Endothelial cell of umbilical vein (primary cell): ENCODE data around the gene TMEM266. TPM values are rescaled to one million over a fixed set of nuclear protein-coding genes. Genes with fewer than 3 reads are reported as not detected.

Experiments
- BruUV-seq: library from RNA; stranded (reverse); fragments of 400-500 nt; replicated peaks from 2 replicates; lab custom pipeline; 2021; lab: Mats Ljungman, UMichigan
- CTCF ChIA-PET: fragments of 300-600, 350-600 bp; sonication (Branson Sonifier 250); formaldehyde crosslinking; loops from one replicate; lab custom pipeline; 2021; ENCODE audit warnings: antibody characterized with exemption, inconsistent platforms; lab: Charles Lee
- POLR2A ChIA-PET: fragments of 300-600, 350-600 bp; sonication (Branson Sonifier 250); formaldehyde crosslinking; loops from one replicate; lab custom pipeline; 2021; ENCODE audit warnings: antibody characterized with exemption, inconsistent platforms; lab: Charles Lee
- DNase-seq: peaks from one replicate; pipeline ENCODE4 v3.0.0-alpha.2; 2011; ENCODE audit warnings: low read depth, low spot score
- FAIRE-seq: peaks from 2 replicates; lab custom pipeline; 2011; peaks lifted over from hg19 to GRCh38; lab: Jason Lieb, UNC
- H2AFZ ChIP-seq: 2 replicates; pipeline ENCODE4 v1.6.0; 2012; ENCODE audit warnings: low read depth, low read length, control low read depth, inconsistent platforms
- H3K27ac ChIP-seq: 2 replicates; pipeline ENCODE4 v1.5.1; 2011; ENCODE audit warnings: low read depth, mild to moderate bottlenecking, control low read depth, low read length, moderate library complexity; ENCODE audit not compliant: insufficient read depth
- H3K27me3 ChIP-seq, 2 experiments: 2 replicates each; pipeline versions ENCODE4 v1.6.0 to v1.6.1; 2011; ENCODE audit warnings: low read length in 2 of 2, mixed read lengths in 1 of 2; ENCODE audit not compliant: control insufficient read depth in 2 of 2, insufficient read depth in 2 of 2
- H3K36me3 ChIP-seq, 2 experiments: 2 replicates in 1 of 2; 3 replicates in 1 of 2; pipeline ENCODE4 v1.5.1; 2011; ENCODE audit warnings: low read length in 2 of 2, mild to moderate bottlenecking in 1 of 2, moderate library complexity in 1 of 2; ENCODE audit not compliant: control insufficient read depth in 2 of 2, insufficient read depth in 2 of 2; ENCODE audit errors: extremely low read depth in 1 of 2
- H3K4me1 ChIP-seq: 3 replicates; pipeline ENCODE4 v1.5.1; 2011; ENCODE audit warnings: mild to moderate bottlenecking, low read length; ENCODE audit not compliant: control insufficient read depth, insufficient read depth; ENCODE audit errors: extremely low read depth
- H3K4me2 ChIP-seq: 2 replicates; pipeline ENCODE4 v1.6.1; 2011; ENCODE audit warnings: low read length, control low read depth, mixed read lengths; ENCODE audit not compliant: insufficient read depth
- H3K4me3 ChIP-seq, 3 experiments: fragments of 200-600 bp in 1 of 3; sonication (generic), shearing (Covaris generic) in 1 of 3; replicated peaks in 1 of 3; 2 replicates each; pipeline ENCODE4 v1.5.1; 2011 to 2016; ENCODE audit warnings: control low read depth in 3 of 3, low read length in 3 of 3, mild to moderate bottlenecking in 2 of 3, inconsistent platforms in 1 of 3, low read depth in 1 of 3, moderate library complexity in 1 of 3; ENCODE audit not compliant: insufficient read depth in 1 of 3
- H3K79me2 ChIP-seq: 2 replicates; pipeline ENCODE4 v1.6.0; 2012; ENCODE audit warnings: low read length, inconsistent platforms; ENCODE audit not compliant: control insufficient read depth, insufficient read depth
- H3K9ac ChIP-seq: replicated peaks from 2 replicates; pipeline ENCODE3; 2011; ENCODE audit warnings: low read length, control low read depth; ENCODE audit not compliant: insufficient read depth; ENCODE audit errors: extremely low read depth
- H3K9me1 ChIP-seq: replicated peaks from 3 replicates; pipeline ENCODE4 v1.6.0; 2011; ENCODE audit warnings: mild to moderate bottlenecking, low read length; ENCODE audit not compliant: control insufficient read depth, insufficient read depth; ENCODE audit errors: extremely low read depth
- H3K9me3 ChIP-seq: replicated peaks from 2 replicates; pipeline ENCODE4 v1.5.1; 2012; ENCODE audit warnings: low read length, inconsistent platforms; ENCODE audit not compliant: control insufficient read depth, insufficient read depth
- H4K20me1 ChIP-seq: replicated peaks from 2 replicates; pipeline ENCODE3; 2011; ENCODE audit warnings: mild to moderate bottlenecking, low read length; ENCODE audit not compliant: control insufficient read depth, insufficient read depth; ENCODE audit errors: extremely low read depth
- CTCF ChIP-seq, 2 donors: IDR thresholded peaks; 1 replicate in 1 of 2; 2 replicates in 1 of 2; pipeline ENCODE4 v1.5.1; 2011; ENCODE audit warnings: low read length in 2 of 2, mild to moderate bottlenecking in 2 of 2, moderate library complexity in 2 of 2, control low read depth in 1 of 2, inconsistent platforms in 1 of 2, low read depth in 1 of 2; ENCODE audit not compliant: insufficient read depth in 1 of 2; ENCODE audit errors: extremely low read depth in 1 of 2
- EZH2 ChIP-seq: IDR thresholded peaks from 2 replicates; pipeline ENCODE4 v1.6.1; 2012; ENCODE audit warnings: borderline replicate concordance, low read depth, mild to moderate bottlenecking, moderate library complexity, low read length, inconsistent platforms; ENCODE audit not compliant: severe bottlenecking
- FOS ChIP-seq: IDR thresholded peaks from 2 replicates; pipeline ENCODE4 v1.6.1; 2011; ENCODE audit warnings: mild to moderate bottlenecking, low read length, moderate library complexity, borderline replicate concordance; ENCODE audit not compliant: insufficient read depth
- GATA2 ChIP-seq: IDR thresholded peaks from 2 replicates; pipeline ENCODE4 v1.7.0; 2011; ENCODE audit warnings: low read depth, mild to moderate bottlenecking, moderate library complexity, mixed read lengths, low read length; ENCODE audit not compliant: insufficient read length, insufficient read depth
- JUN ChIP-seq: IDR thresholded peaks from 2 replicates; pipeline ENCODE4 v1.6.1; 2011; ENCODE audit warnings: borderline replicate concordance, low read depth; ENCODE audit not compliant: insufficient read length, insufficient read depth
- MYC ChIP-seq: IDR thresholded peaks from one replicate; pipeline ENCODE4 v1.6.1; 2011; ENCODE audit warnings: mild to moderate bottlenecking, low read depth, low read length
- POLR2A ChIP-seq: IDR thresholded peaks from 2 replicates; pipeline ENCODE4 v1.6.1; 2012; ENCODE audit warnings: low read depth, mild to moderate bottlenecking, control low read depth, low read length
- POLR2AphosphoS5 ChIP-seq: IDR thresholded peaks from 2 replicates; pipeline ENCODE4 v1.6.1; 2012; ENCODE audit warnings: low read depth, mild to moderate bottlenecking, control low read depth, low read length, moderate library complexity; ENCODE audit not compliant: insufficient read depth
- dilution Hi-C: fragments of 300-500 bp; cut with MboI; formaldehyde crosslinking; loops from one replicate; pipeline ENCODE4 v1.15.0; 2019; ENCODE audit warnings: low sequenced_read_pairs; ENCODE audit not compliant: extremely low pct_ligation_motif_present
- intact Hi-C: fragments of 100-400 bp; cut with micrococcal nuclease; formaldehyde crosslinking; loops from one replicate; pipeline ENCODE4 v1.10.0; 2022
- polyA plus RNA-seq, 4 experiments: library from polyadenylated mRNA; depleted of rRNA in 3 of 4; stranded (reverse) in 3 of 4; unstranded in 1 of 4; fragments of >200 nt; gene quantifications; 2 replicates each; pipeline versions ENCODE4 v1.2.1 to v1.2.3, GENCODE V29; 2011 to 2012; ENCODE audit warnings: missing spikeins in 1 of 4
- total RNA-seq: library from RNA; stranded (reverse); gene quantifications from 2 replicates; pipeline ENCODE4 v1.2.3, GENCODE V29; 2021
- TF ChIP-seq, protein P1 (sequence below): IDR thresholded peaks from 2 replicates; pipeline ENCODE4 v1.6.1; 2011; ENCODE audit not compliant: insufficient read depth, insufficient read length

TMEM266 gene
- total and polyA plus RNA-seq, 2 donors (not counting 3 experiments of a cell fraction or from before 2014, with no cell fraction given): not detected

GRCh38 chr15:76229266-76229665 lies 169.5 kb downstream of the TMEM266 start:
- Histone ChIP-seq H3K36me3 (peaks cover 2 to 10% of the 10 kb centered on the region in 2 experiments), H3K27me3 (no peaks in the 10 kb centered on the region), H3K4me3 (no peak overlapping the region), H3K9ac (no peak overlapping the region), H3K79me2 (no peaks in the 10 kb centered on the region), H3K9me1 (no peaks in the 10 kb centered on the region), H2AFZ (no peak overlapping the region), H3K4me2 (no peak overlapping the region), H3K27ac (no peak overlapping the region), H4K20me1 (no peaks in the 10 kb centered on the region), H3K9me3 (no peaks in the 10 kb centered on the region), H3K4me1 (no peaks in the 10 kb centered on the region)
- ChIA-PET CTCF (interaction anchor here (0.8 to 1.2 kb wide), 4 partner anchors 10 to 56 kb away, joined by 3 to 4 read pairs (median 3); no protein-coding TSS in a partner anchor), POLR2A (no interaction called here)
- BruUV-seq: no TSS peak
- TF ChIP-seq FOS (no peak), GATA2 (no peak), JUN (no peak), MYC (no peak), EZH2 (no peak), CTCF (IDR thresholded peaks at IDR 0.05; ENCODE audit: extremely low read depth in 1 of 2, insufficient read depth in 1 of 2, low read depth in 1 of 2, low read length in 2 of 2) (no peak), POLR2AphosphoS5 (no peak), POLR2A (no peak)
- TF ChIP-seq, protein P1, sequence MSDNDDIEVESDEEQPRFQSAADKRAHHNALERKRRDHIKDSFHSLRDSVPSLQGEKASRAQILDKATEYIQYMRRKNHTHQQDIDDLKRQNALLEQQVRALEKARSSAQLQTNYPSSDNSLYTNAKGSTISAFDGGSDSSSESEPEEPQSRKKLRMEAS: no peak
- FAIRE-seq (no peak), DNase-seq (no peak)
- dilution Hi-C loops (no loop called here), intact Hi-C loops (no loop called here)
